Spleen (tissue), 11 donors: ENCODE data around the gene CACNA2D4. TPM values are rescaled to one million over a fixed set of nuclear protein-coding genes. Genes with fewer than 3 reads are reported as not detected.

ENCODE experiments used
- DNase-seq: peaks from one replicate; pipeline ENCODE4 v3.0.0-alpha.2; 2020
- H3K27ac ChIP-seq, 8 donors: fragments of 200-600 bp; sonication (generic) in 7 of 8; 1 replicate in 4 of 8; 2 replicates in 4 of 8; pipeline versions ENCODE4 v1.5.0 to v1.8.0; 2016 to 2021; ENCODE audit warnings: inconsistent platforms in 4 of 8, mild to moderate bottlenecking in 4 of 8, moderate library complexity in 1 of 8
- H3K27me3 ChIP-seq, 7 donors: fragments of 200-600 bp; sonication (generic) in 6 of 7; replicated peaks in 1 of 7; 1 replicate in 4 of 7; 2 replicates in 3 of 7; pipeline versions ENCODE4 v1.5.0 to v1.8.0; 2016 to 2021; ENCODE audit warnings: inconsistent platforms in 3 of 7, mild to moderate bottlenecking in 1 of 7
- H3K36me3 ChIP-seq, 6 donors: fragments of 200-600 bp; sonication (generic) in 5 of 6; 1 replicate in 4 of 6; 2 replicates in 2 of 6; pipeline versions ENCODE4 v1.5.0 to v1.8.0; 2016 to 2021; ENCODE audit warnings: inconsistent platforms in 2 of 6
- H3K4me1 ChIP-seq, 6 donors: fragments of 200-600 bp; sonication (generic) in 5 of 6; 1 replicate in 3 of 6; 2 replicates in 3 of 6; pipeline versions ENCODE4 v1.5.0 to v1.8.0; 2016 to 2021; ENCODE audit warnings: inconsistent platforms in 3 of 6
- H3K4me3 ChIP-seq, 8 donors: fragments of 200-600 bp; sonication (generic) in 7 of 8; 1 replicate in 4 of 8; 2 replicates in 4 of 8; pipeline versions ENCODE4 v1.5.0 to v1.8.0; 2016 to 2021; ENCODE audit warnings: inconsistent platforms in 4 of 8, mild to moderate bottlenecking in 4 of 8, moderate library complexity in 2 of 8
- H3K9me3 ChIP-seq, 8 donors: fragments of 200-600 bp; sonication (generic) in 7 of 8; 1 replicate in 4 of 8; 2 replicates in 4 of 8; pipeline versions ENCODE4 v1.5.0 to v1.8.0; 2016 to 2021; ENCODE audit warnings: inconsistent platforms in 4 of 8
- POLR2A ChIP-seq, 3 donors: fragments of 450-650 bp; IDR thresholded peaks; one replicate each; pipeline ENCODE4 v1.5.1; 2017; ENCODE audit warnings: antibody characterized with exemption in 3 of 3, mild to moderate bottlenecking in 1 of 3
- POLR2AphosphoS5 ChIP-seq, 3 donors: sonication (generic); formaldehyde crosslinking; IDR thresholded peaks; one replicate each; pipeline ENCODE4 v1.5.1; 2017; ENCODE audit warnings: antibody characterized with exemption in 3 of 3
- WGBS, 5 donors: extraction: QIAGEN DNeasy Blood & Tissue Kit in 3 of 5; methylation state at CpG; one replicate each; pipeline versions ENCODE4 v1.1.5 to v1.1.7; 2013 to 2018; 5-methylcytosine and 5-hydroxymethylcytosine counted together
- intact Hi-C: fragments of 100-400 bp; cut with DNase I; formaldehyde crosslinking; loops from one replicate; pipeline ENCODE4 v1.15.0; 2023; ENCODE audit warnings: low total_unique reads
- polyA plus RNA-seq, 3 donors: library from polyadenylated mRNA; stranded (reverse); fragments of 200-250 nt; gene quantifications; one replicate each; pipeline ENCODE4 v1.2.1, GENCODE V29; 2013
- total RNA-seq, 7 donors: library from RNA; depleted of rRNA in 3 of 7; stranded (reverse); fragments of >200 nt in 3 of 7; fragmentation: NEBNext Ultra II Directional in 4 of 7; extraction: Animal tissue kit (Norgen Biotek cat#: 25700) in 4 of 7; gene quantifications; one replicate each; pipeline versions ENCODE4 v1.1.0 to v1.2.1, GENCODE V29; 2016 to 2021
- TF ChIP-seq, protein P1 (sequence below), 11 experiments: fragments of 200-600 bp in 7 of 11; fragments of 450-650 bp in 4 of 11; sonication (generic) in 4 of 11; IDR thresholded peaks in 8 of 11; conservative IDR thresholded peaks in 3 of 11; 1 replicate in 7 of 11; 2 replicates in 4 of 11; pipeline versions ENCODE4 v1.4.0 to v1.8.0; 2016 to 2021; ENCODE audit warnings: antibody characterized with exemption in 11 of 11, inconsistent platforms in 4 of 11, mild to moderate bottlenecking in 1 of 11
- donor health status: healthy with polysubstance abuse.
- donor health status: DM: no; HTN: no; CAD: no; lungs with moderate emphysema.
- donor health status: DM: no; HTN: no; CAD: no.
- donor health status: Bipolar disorder and iron deficiency.
- donor health status: healthy.
- donor health status: DM: no; HTN: no; CAD: no.
- donor health status: DM: yes; HTN: yes; CAD: no.

Gene CACNA2D4
- total and polyA plus RNA-seq, 10 donors = 3.3 to 11.8 (median 7.0) TPM

DNA sequence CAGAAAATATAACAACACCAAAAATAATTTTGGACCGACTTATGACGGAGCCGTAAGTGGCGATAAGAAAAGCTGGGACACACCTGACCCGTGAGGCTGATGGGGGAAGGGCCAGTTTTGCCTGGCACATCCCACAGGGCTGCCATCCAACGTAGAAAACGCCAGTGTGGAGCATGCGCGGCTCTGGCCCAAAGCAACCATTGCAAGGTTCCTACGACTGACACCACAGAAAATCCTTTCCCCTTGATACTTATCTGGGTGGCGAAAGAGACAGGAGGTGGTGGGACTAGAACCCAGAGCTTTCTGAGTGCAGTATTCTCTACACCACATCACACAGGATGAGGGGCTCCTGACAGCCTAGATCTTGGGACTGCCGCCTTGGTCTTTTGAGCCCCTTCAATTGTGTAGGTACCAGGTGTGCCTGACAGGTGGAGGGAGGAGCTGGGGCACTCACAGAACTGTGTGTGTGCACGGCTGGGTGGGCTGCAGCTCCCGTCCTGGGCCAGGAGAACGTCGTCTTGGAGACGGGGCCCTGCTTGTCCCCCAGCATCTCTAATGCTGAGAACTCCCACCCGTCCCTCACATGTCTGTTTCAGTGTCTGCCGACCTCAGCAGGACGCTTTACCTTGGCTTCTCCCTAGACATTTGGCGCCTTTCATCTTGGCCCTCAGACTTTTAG is 17.4 kb upstream of the CACNA2D4 start:
- intact Hi-C loops = loop anchor here (5.0 kb wide), 1 partner anchor 284 kb away; no protein-coding TSS in a partner anchor
- peaks cover 13 to 42% (median 23%) of the 10 kb centered on the region in 6 donors for H3K4me1 ChIP-seq
- TF ChIP-seq, protein P1, sequence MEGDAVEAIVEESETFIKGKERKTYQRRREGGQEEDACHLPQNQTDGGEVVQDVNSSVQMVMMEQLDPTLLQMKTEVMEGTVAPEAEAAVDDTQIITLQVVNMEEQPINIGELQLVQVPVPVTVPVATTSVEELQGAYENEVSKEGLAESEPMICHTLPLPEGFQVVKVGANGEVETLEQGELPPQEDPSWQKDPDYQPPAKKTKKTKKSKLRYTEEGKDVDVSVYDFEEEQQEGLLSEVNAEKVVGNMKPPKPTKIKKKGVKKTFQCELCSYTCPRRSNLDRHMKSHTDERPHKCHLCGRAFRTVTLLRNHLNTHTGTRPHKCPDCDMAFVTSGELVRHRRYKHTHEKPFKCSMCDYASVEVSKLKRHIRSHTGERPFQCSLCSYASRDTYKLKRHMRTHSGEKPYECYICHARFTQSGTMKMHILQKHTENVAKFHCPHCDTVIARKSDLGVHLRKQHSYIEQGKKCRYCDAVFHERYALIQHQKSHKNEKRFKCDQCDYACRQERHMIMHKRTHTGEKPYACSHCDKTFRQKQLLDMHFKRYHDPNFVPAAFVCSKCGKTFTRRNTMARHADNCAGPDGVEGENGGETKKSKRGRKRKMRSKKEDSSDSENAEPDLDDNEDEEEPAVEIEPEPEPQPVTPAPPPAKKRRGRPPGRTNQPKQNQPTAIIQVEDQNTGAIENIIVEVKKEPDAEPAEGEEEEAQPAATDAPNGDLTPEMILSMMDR (IDR thresholded peaks at IDR 0.05 in 8 of 11, conservative IDR thresholded peaks at IDR 0.05 in 3 of 11) = no peak
- H3K36me3 ChIP-seq = peaks cover 0 to 38% (median 14%) of the 10 kb centered on the region in 6 donors
- peaks cover 0 to 7% (median 0%) of the 10 kb centered on the region in 7 donors for H3K27me3 ChIP-seq
- H3K4me3 ChIP-seq = no peak overlapping the region
- no peak for DNase-seq
- no peaks in the 10 kb centered on the region for H3K9me3 ChIP-seq
- 89 to 93% (median 92%) methylated on average over 17 to 21 of the region's 21 CpGs for WGBS, 5 donors
- no peak overlapping the region for H3K27ac ChIP-seq

DNA sequence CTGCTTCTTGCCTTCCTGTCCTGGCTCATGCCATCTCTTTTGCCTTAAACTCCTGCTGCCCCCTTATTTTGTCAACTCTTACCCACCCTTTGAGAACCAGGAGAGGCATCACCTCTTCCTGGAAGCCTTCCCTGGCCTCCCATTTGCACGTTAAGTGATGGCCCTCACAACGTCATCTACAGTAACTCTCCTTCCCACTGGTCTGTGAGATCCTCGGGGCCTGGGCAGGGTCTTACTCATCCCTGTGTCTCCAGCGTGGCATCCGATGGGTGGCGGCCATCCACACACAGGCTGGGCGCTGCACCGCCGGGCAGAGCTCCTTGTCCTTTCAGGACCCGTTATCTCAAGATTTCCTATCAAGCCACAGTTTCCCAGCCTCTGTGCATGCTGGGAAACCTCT is 16.8 kb upstream of the CACNA2D4 start:
- no peak overlapping the region for H3K4me3 ChIP-seq
- 85 to 96% (median 90%) methylated on average over 10 of the region's 10 CpGs for WGBS, 5 donors
- intact Hi-C loops = loop anchor here (5.0 kb wide), 1 partner anchor 283 kb away; no protein-coding TSS in a partner anchor
- peaks cover 0 to 9% (median 0%) of the 10 kb centered on the region in 7 donors for H3K27me3 ChIP-seq
- H3K9me3 ChIP-seq = no peaks in the 10 kb centered on the region
- TF ChIP-seq, protein P1 (IDR thresholded peaks at IDR 0.05 in 8 of 11, conservative IDR thresholded peaks at IDR 0.05 in 3 of 11) = no peak
- TF ChIP-seq POLR2A (IDR thresholded peaks at IDR 0.05) (no peak), POLR2AphosphoS5 (IDR thresholded peaks at IDR 0.05) (no peak)
- DNase-seq = peak; percentile 63
- no peak overlapping the region for H3K27ac ChIP-seq
- H3K36me3 ChIP-seq = peaks cover 0 to 32% (median 14%) of the 10 kb centered on the region in 6 donors
- H3K4me1 ChIP-seq = peaks cover 14 to 47% (median 27%) of the 10 kb centered on the region in 6 donors

DNA sequence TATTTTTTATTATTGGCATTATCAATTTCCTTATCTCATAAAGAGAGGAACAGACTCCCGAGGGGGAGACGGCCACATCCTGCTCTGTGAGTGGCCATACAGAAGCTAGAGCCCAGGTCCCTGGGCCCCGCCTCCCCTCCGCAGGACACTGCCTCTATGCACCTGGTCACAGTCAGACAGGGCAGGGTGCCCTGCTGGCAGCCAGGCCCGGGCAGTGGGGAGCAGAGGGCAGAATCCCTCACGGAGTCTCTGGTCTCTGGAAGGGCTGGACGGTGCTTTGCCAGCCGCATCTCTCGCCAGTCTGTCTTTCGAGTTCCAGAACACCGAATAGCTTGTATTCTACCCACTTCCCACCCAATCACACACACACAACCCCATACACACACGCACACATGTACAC is 16.4 kb upstream of the CACNA2D4 start:
- H3K4me3 ChIP-seq = no peak overlapping the region
- intact Hi-C loops = loop anchor here (5.0 kb wide), 1 partner anchor 283 kb away; no protein-coding TSS in a partner anchor
- no peaks in the 10 kb centered on the region for H3K9me3 ChIP-seq
- DNase-seq = peak; percentile 65
- 79 to 91% (median 84%) methylated on average over 12 of the region's 12 CpGs for WGBS, 5 donors
- peaks cover 0 to 30% (median 14%) of the 10 kb centered on the region in 6 donors for H3K36me3 ChIP-seq
- H3K4me1 ChIP-seq = peaks cover 11 to 46% (median 26%) of the 10 kb centered on the region in 6 donors
- no peak for TF ChIP-seq POLR2AphosphoS5 (IDR thresholded peaks at IDR 0.05)
- TF ChIP-seq POLR2A (IDR thresholded peaks at IDR 0.05) = no peak
- TF ChIP-seq, protein P1 (IDR thresholded peaks at IDR 0.05 in 8 of 11, conservative IDR thresholded peaks at IDR 0.05 in 3 of 11) = no peak
- H3K27ac ChIP-seq = no peak overlapping the region
- peaks cover 0 to 9% (median 0%) of the 10 kb centered on the region in 7 donors for H3K27me3 ChIP-seq

DNA sequence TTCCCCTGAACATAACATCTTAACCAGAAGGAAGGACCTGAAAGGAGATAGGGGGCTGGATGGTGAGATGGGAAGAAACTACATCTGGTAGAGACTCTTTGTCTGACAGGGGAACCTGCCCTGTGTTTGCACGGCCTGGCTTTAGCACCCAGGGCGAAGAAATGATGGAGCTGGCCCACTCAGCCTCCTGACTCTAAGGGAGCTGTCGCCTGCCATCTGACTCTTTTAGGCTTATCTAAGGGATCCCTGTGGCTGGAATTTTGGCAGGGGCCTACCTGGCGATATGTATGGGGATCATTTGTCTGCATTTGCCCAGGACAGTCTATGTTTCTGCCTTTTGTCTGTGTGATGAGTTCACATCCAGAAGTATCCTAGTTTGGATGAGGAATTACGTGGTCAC is 15.6 kb upstream of the CACNA2D4 start:
- WGBS, 5 donors = 71 to 88% (median 76%) methylated on average over 5 of the region's 5 CpGs

More for the DNA sequence above, 15.6 kb upstream of the CACNA2D4 start:
- Histone ChIP-seq H3K27ac (no peak overlapping the region), H3K4me1 (peaks cover 9 to 47% (median 22%) of the 10 kb centered on the region in 6 donors), H3K36me3 (peaks cover 0 to 27% (median 14%) of the 10 kb centered on the region in 6 donors), H3K4me3 (no peak overlapping the region), H3K27me3 (peaks cover 0 to 9% (median 0%) of the 10 kb centered on the region in 7 donors), H3K9me3 (no peaks in the 10 kb centered on the region)
- intact Hi-C loops = no loop called here
- TF ChIP-seq, protein P1 (IDR thresholded peaks at IDR 0.05 in 8 of 11, conservative IDR thresholded peaks at IDR 0.05 in 3 of 11) = no peak
- TF ChIP-seq POLR2A (IDR thresholded peaks at IDR 0.05) (no peak), POLR2AphosphoS5 (IDR thresholded peaks at IDR 0.05) (no peak)
- no peak for DNase-seq
